ENCODE measurements around the gene CD63.

Gene CD63

GRCh38 chr12:55697686-55698085 lies 31.1 kb downstream of the CD63 start (continued):
- TF ChIP-seq ZNF37A (tag by site-specific recombination; IDR thresholded peaks at IDR 0.05) (no peak), ZIC2 (tag by site-specific recombination; IDR thresholded peaks at IDR 0.05) (no peak), GLIS1 (tag by site-specific recombination; IDR thresholded peaks at IDR 0.05) (no peak), ZNF654 (tag by site-specific recombination; IDR thresholded peaks at IDR 0.05; ENCODE audit: low read depth) (no peak), ZNF658 (tag by site-specific recombination; IDR thresholded peaks at IDR 0.05) (no peak), EGR2 (tag by site-specific recombination; IDR thresholded peaks at IDR 0.05; ENCODE audit: low read depth) (no peak; the same call in 1 of the 2 replicates), KLF1 (tag by site-specific recombination; IDR thresholded peaks at IDR 0.05) (no peak), ZNF132 (tag by site-specific recombination; IDR thresholded peaks at IDR 0.05; ENCODE audit: borderline replicate concordance) (no peak), ZNF645 (tag by site-specific recombination; IDR thresholded peaks at IDR 0.05) (no peak), ZNF239 (tag by site-specific recombination; IDR thresholded peaks at IDR 0.05) (no peak), YY1 (tag by site-specific recombination; IDR thresholded peaks at IDR 0.05) (no peak)

GRCh38 chr12:55696796-55697462 lies 31.9 kb downstream of the CD63 start:
- POLR2A ChIA-PET: no interaction called here
- no peak overlapping the region for H3K27ac ChIP-seq (ENCODE audit: extremely low read depth, low read depth, low read length)
- H3K9me3 ChIP-seq (ENCODE audit: control insufficient read depth, insufficient read depth, low read depth, low read length): no peaks in the 10 kb centered on the region
- H3K4me3 ChIP-seq (ENCODE audit: low read depth, low read length): no peak overlapping the region
- H3K4me1 ChIP-seq (ENCODE audit: control insufficient read depth, insufficient read depth, low read length): no peaks in the 10 kb centered on the region
- H3K36me3 ChIP-seq (ENCODE audit: control insufficient read depth in 2 of 2, insufficient read depth in 1 of 2, low read length in 2 of 2): peaks cover 0 to 6% of the 10 kb centered on the region in 2 experiments; a peak in 1 of 3 replicates
- CTCF ChIA-PET: interaction anchor here (0.6 to 1.1 kb wide), 3 partner anchors 15 to 635 kb away, joined by 3 to 4 read pairs (median 3); no protein-coding TSS in a partner anchor
- TF ChIP-seq ZBTB48 (tag by site-specific recombination; IDR thresholded peaks at IDR 0.05): no peak
- TF ChIP-seq ZNF639 (tag by site-specific recombination; IDR thresholded peaks at IDR 0.05): no peak
- no peak for TF ChIP-seq ZNF561 (tag by site-specific recombination; IDR thresholded peaks at IDR 0.05; ENCODE audit: borderline replicate concordance)
- no peak for TF ChIP-seq ZNF571 (tag by site-specific recombination; IDR thresholded peaks at IDR 0.05)
- no peak for TF ChIP-seq ZNF416 (tag by site-specific recombination; IDR thresholded peaks at IDR 0.05)
- no peak for TF ChIP-seq CTCF (tag by site-specific recombination; IDR thresholded peaks at IDR 0.05)
- TF ChIP-seq ZNF148 (tag by site-specific recombination; IDR thresholded peaks at IDR 0.05; ENCODE audit: borderline replicate concordance): no peak
- no peak for TF ChIP-seq ZBTB7A (tag by site-specific recombination; IDR thresholded peaks at IDR 0.05; ENCODE audit: low read depth)
- TF ChIP-seq ZNF76 (tag by site-specific recombination; IDR thresholded peaks at IDR 0.05; ENCODE audit: borderline replicate concordance, low read depth): no peak
- no peak for TF ChIP-seq ZFP3 (tag by site-specific recombination; IDR thresholded peaks at IDR 0.05; ENCODE audit: low read depth)
- TF ChIP-seq BCL6B (tag by site-specific recombination; IDR thresholded peaks at IDR 0.05): no peak
- TF ChIP-seq MEIS1 (CRISPR knock-in tag; IDR thresholded peaks at IDR 0.05; ENCODE audit: borderline replicate concordance): no peak
- TF ChIP-seq ZNF660 (tag by site-specific recombination; IDR thresholded peaks at IDR 0.05): no peak
- TF ChIP-seq REST (tag by site-specific recombination; IDR thresholded peaks at IDR 0.05): no peak
- TF ChIP-seq ZSCAN30 (tag by site-specific recombination; IDR thresholded peaks at IDR 0.05): no peak
